Activated CD4-positive, alpha-beta memory T cell treated with anti-CD3 and anti-CD28 coated beads for 36 hours (primary cell): Measurements from ENCODE around the gene WDR37. TPM values are rescaled to one million over a fixed set of nuclear protein-coding genes. Genes with fewer than 3 reads are reported as not detected.
"Not testable (repeated sequence)": the region's sequence is repeated elsewhere in the genome, so short reads cannot be mapped to it uniquely, and the experiment has no call there.

ENCODE experiments used
- CTCF ChIA-PET: fragments of 350-600 bp; sonication (Branson Sonifier 250); formaldehyde crosslinking; loops from one replicate; lab custom pipeline; 2021; ENCODE audit warnings: antibody characterized with exemption, inconsistent platforms; lab: Charles Lee
- POLR2A ChIA-PET: fragments of 350-600 bp; sonication (Branson Sonifier 250); formaldehyde crosslinking; loops from one replicate; lab custom pipeline; 2021; ENCODE audit warnings: antibody characterized with exemption; lab: Charles Lee
- DNase-seq: peaks from one replicate; pipeline ENCODE4 v3.0.0-alpha.2; 2020
- H3K27ac Mint-ChIP-seq: one replicate; pipeline ENCODE4 v1.8.0; 2021; ENCODE audit warnings: mixed read lengths
- H3K27me3 Mint-ChIP-seq: one replicate; pipeline ENCODE4 v1.8.0; 2021; ENCODE audit warnings: mixed read lengths
- H3K36me3 Mint-ChIP-seq: one replicate; pipeline ENCODE4 v1.8.0; 2021; ENCODE audit warnings: mixed read lengths
- H3K4me1 Mint-ChIP-seq: one replicate; pipeline ENCODE4 v1.8.0; 2021; ENCODE audit warnings: low read depth, mixed read lengths
- H3K4me3 Mint-ChIP-seq: one replicate; pipeline ENCODE4 v1.8.0; 2021; ENCODE audit warnings: mild to moderate bottlenecking, mixed read lengths
- H3K9me3 Mint-ChIP-seq: one replicate; pipeline ENCODE4 v1.8.0; 2021; ENCODE audit warnings: mixed read lengths
- intact Hi-C: fragments of 100-400 bp; cut with micrococcal nuclease; formaldehyde crosslinking; loops from one replicate; pipeline ENCODE4 v1.15.1; 2023
- total RNA-seq, 2 experiments: library from RNA; stranded (reverse); gene quantifications; one replicate each; pipeline ENCODE4 v1.2.3, GENCODE V29; 2021

The WDR37 gene
- total RNA-seq, 2 experiments from 2014 or later = 18.1 to 19.4 TPM

DNA sequence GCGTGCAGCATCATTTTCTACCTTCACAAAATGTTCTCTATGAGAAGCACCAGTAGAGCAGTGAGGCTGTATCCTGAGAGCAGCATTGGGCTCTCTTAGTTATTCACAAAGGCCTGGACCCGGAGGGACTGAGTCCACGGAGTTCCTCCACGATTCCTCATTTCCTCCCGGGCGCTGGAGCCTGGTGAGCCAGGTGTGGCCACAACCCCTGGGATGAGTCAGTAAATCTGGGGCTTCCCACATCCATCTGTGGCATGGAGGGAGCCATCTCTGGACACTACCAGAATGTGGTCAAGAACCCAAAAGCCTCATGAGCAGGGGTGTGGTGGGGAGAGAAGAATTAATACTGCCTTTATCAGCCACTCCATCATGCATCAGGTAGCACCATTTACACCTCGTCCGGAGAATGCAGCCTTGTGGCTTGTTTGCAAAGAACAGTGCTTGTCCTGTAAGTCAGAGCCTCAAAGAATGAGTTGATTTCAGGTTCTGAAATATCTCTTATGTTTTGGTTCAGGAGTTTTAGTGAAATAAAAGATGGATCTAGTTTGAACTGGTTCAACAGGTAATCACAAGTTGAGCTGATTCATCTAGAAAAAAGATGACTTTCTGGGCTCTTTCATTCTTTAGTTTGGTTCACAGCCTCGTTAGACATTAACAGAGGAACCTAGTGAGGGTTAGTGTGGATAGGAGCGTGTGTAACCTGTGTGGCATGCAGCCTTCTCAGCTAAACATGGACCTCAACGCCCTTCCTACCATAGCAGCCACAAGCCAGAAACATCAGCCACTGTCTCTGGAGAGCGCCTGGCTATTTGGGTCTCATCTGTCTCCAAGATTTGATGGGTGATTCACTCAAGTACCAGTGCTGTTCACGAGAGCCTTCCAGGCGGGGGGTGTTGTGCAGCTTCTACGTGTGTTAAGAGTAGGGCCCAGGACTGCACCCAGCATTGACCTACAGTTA lies 95.2 kb downstream of the WDR37 start:
- CTCF ChIA-PET = no interaction called here
- POLR2A ChIA-PET = no interaction called here
- Mint-ChIP-seq H3K36me3 (peaks cover 3% of the 10 kb centered on the region), H3K4me3 (no peak overlapping the region), H3K27me3 (no peaks in the 10 kb centered on the region), H3K27ac (no peak overlapping the region), H3K9me3 (peaks cover 4% of the 10 kb centered on the region), H3K4me1 (peaks cover 4% of the 10 kb centered on the region)
- no peak for DNase-seq
- intact Hi-C loops = no loop called here

DNA sequence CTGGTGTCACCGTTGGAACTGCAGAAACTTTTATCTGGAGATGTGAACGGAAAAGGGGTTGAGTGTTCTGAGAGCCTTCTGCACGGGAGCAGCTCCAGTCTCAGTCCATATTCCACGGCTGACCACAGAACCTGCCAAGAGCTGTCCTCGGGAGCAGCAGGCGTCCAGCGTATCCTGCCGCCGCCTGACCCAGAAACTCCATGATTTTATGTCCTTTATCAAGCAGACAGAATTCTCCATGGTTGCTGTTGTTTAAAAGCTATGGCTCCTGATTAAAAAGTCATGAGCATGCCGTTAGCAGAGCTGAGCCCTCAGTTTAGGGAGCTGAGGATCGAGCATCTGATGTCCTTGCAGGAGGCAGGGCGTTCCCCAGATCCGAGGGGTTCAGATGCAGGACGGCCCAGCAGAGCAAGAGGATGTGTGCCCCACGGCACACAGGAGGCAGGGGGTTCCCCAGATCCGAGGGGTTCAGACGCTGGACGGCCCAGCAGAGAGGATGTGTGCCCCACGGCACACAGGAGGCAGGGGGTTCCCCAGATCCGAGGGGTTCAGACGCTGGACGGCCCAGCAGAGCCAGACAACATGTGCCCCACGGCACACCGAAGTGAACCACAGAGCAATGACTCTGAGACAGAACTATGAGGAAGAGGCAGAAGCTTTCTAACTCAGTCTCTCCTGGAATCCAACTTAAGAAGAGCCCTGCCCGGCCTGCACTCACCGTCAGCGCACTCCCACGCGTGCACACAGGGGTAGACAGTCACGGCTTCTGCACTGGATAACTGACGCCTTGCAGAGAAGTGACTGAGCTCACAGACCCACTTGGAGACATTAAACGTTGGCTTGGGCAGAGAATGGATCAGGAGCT lies 96.4 kb downstream of the WDR37 start:
- CTCF ChIA-PET = no interaction called here
- Mint-ChIP-seq H3K27me3 (no peaks in the 10 kb centered on the region), H3K4me1 (peaks cover 4% of the 10 kb centered on the region), H3K9me3 (no peaks in the 10 kb centered on the region), H3K36me3 (no peaks in the 10 kb centered on the region), H3K4me3 (no peak overlapping the region), H3K27ac (no peak overlapping the region)
- POLR2A ChIA-PET = no interaction called here
- intact Hi-C loops = no loop called here
- no peak for DNase-seq

DNA sequence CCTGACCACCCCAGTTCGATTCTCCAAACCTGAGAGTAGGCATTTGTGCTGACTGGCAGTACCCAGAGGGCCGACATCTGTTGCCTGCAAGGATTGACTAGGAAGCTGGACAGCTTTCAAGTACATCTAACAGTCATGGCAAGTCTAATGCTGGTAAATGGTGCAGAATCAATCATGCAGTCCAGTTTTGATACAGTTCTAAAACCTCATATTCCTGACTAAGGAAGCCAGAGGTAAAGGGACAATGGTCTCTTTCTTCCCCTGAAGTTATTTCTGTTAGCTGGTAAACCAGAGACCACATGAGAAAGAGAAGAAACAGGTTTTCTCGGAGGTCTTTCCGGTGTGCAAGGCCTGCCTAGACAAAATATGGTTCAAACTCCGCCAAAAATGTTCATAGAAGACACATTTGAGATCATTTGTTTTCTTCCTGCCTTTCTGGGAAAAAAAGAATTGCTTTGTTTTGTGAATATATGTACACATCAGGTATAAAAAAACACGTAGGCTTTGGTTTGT lies 97.1 kb downstream of the WDR37 start:
- no peak for DNase-seq
- ChIA-PET CTCF (no interaction called here), POLR2A (no interaction called here)
- H3K4me1 Mint-ChIP-seq = peaks cover 4% of the 10 kb centered on the region
- intact Hi-C loops = no loop called here
- no peaks in the 10 kb centered on the region for H3K27me3 Mint-ChIP-seq
- no peak overlapping the region for H3K27ac Mint-ChIP-seq
- H3K9me3 Mint-ChIP-seq = no peaks in the 10 kb centered on the region
- H3K36me3 Mint-ChIP-seq = no peaks in the 10 kb centered on the region
- no peak overlapping the region for H3K4me3 Mint-ChIP-seq

DNA sequence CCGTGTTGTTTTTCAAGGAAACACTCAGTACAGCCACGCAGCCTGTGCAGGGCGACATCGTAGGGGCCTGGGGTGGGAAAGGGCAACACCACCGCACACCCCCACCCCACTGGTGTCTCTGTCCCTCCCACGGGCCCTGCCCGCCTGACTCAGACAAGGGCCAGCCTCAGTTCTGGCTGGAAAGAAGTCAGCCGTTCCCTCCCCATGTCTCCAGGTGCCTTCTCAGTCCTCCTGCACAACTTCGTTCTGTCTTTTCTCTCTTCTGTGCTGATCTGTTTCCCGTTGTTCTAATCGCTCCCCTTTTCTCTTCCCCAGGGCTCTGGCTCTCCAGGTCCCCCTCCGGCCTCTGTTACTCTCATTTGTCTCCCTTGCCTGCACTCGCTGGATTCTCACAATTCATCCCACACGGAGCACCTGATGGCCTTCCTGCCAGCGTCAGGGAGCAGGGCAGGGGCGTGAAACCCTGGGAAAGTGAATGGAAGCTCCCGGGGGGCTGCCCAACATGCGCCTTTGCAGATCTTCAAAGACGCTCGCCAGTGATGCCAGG lies 97.7 kb downstream of the WDR37 start:
- H3K4me1 Mint-ChIP-seq = peaks cover 4% of the 10 kb centered on the region
- intact Hi-C loops = no loop called here
- ChIA-PET POLR2A (no interaction called here), CTCF (interaction anchor here (1.4 kb wide), 1 partner anchor 44 kb away, joined by 4 read pairs; no protein-coding TSS in a partner anchor)
- H3K36me3 Mint-ChIP-seq = no peaks in the 10 kb centered on the region
- DNase-seq = no peak
- H3K4me3 Mint-ChIP-seq = no peak overlapping the region
- H3K27ac Mint-ChIP-seq = no peak overlapping the region
- no peaks in the 10 kb centered on the region for H3K27me3 Mint-ChIP-seq
- H3K9me3 Mint-ChIP-seq = no peaks in the 10 kb centered on the region

DNA sequence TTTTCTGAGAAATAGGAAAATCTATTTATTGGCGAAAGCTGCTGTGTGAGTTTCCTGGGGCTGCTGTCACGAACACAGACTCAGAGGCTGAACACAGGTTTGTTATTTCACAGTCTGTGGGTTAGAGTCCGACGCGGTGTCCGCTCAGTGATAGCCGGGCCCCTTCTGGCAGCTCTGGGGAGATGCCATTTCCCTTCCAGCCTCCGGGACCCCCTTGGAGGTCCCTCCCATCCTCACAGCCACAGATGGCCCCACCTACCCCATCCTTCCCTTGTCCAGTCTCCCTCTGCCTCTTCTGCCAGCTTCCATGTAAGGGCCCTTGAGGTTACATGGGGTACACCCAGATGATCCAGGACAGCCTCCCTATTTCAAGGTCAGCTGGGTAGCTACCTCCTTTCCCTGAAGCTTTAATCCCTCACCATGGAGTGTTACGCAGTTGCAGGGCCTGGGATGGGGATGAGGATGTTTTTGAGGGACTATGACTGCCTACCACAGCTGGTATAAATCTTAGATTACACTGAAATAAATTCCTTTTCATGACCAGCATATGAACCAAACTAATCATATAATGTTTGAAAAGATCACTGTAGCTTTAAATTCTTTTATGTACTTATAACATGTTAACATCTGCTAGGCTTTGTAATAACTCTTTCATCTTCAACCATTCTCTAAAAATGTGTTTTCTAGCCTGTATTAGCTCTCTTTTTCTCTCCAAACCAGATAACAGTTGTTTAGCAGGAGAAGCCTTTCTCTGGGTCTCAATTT lies 98.5 kb downstream of the WDR37 start:
- intact Hi-C loops = no loop called here
- ChIA-PET CTCF (interaction anchor here (1.4 kb wide), 1 partner anchor 45 kb away, joined by 4 read pairs; no protein-coding TSS in a partner anchor), POLR2A (no interaction called here)
- Mint-ChIP-seq H3K27ac (no peak overlapping the region), H3K27me3 (no peaks in the 10 kb centered on the region), H3K9me3 (no peaks in the 10 kb centered on the region), H3K4me1 (peaks cover 3% of the 10 kb centered on the region), H3K4me3 (no peak overlapping the region), H3K36me3 (no peaks in the 10 kb centered on the region)
- DNase-seq = no peak

DNA sequence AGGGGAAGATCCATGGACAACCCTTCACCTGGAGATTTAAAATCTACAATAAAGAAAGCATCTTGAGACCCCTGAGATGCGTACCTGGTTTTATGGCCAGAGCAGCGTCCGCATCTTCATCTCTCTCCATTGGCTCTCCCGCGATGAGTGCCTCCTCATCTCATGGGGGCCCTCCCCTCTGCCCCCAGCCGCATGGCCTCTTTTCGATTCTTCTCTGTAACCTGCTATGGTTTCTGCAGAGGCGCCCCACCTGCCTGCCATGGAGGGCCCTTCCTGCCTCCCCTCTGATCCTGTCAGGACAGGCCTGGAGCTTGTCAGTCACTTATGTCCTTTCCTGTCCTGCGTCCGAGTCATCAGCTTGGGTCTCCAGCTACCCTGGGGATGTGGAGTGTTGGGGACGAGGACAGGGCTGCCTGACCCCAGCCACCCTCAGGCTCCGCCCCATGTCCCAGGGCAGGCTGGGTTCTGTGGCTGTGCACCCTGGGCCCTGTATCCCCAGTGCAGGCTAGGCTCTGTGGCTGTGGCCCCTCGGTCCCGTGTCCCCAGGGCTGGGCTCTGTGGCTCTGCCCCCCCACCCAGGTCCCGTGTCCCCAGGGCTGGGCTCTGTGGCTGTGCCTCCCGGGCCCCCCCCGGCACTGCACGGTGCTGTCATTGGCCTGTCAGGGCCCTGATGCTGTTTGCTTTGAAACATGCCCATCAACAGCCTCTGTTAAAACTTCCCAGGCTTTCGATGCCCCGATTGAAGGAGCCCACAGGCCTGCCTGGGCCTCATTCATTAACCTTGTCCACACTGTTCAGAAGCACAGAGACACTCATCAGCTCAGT lies 99.8 kb downstream of the WDR37 start:
- Mint-ChIP-seq H3K4me3 (no peak overlapping the region), H3K27me3 (no peaks in the 10 kb centered on the region), H3K27ac (no peak overlapping the region), H3K36me3 (no peaks in the 10 kb centered on the region), H3K9me3 (no peaks in the 10 kb centered on the region), H3K4me1 (no peaks in the 10 kb centered on the region)
- POLR2A ChIA-PET = no interaction called here
- DNase-seq = no peak
- intact Hi-C loops = no loop called here
- CTCF ChIA-PET = no interaction called here

DNA sequence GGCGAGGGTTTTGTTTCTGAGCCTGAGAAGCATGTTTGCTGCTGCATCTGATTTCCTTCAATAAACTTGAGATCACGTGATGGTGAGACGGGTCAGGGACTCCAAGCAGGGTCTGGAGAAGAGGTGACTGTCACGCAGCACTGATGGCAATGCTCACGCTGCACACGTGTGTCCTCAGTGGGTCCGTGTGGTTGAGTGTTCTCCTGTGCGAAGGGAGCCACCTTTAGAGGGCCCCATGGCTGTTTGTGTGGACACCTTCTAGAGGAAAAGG lies 100.4 kb downstream of the WDR37 start:
- no peak overlapping the region for H3K4me3 Mint-ChIP-seq
- no peaks in the 10 kb centered on the region for H3K4me1 Mint-ChIP-seq
- H3K27me3 Mint-ChIP-seq = no peaks in the 10 kb centered on the region
- intact Hi-C loops = no loop called here
- ChIA-PET CTCF (no interaction called here), POLR2A (no interaction called here)
- no peak for DNase-seq
- H3K36me3 Mint-ChIP-seq = no peaks in the 10 kb centered on the region
- no peak overlapping the region for H3K27ac Mint-ChIP-seq
- H3K9me3 Mint-ChIP-seq = no peaks in the 10 kb centered on the region

DNA sequence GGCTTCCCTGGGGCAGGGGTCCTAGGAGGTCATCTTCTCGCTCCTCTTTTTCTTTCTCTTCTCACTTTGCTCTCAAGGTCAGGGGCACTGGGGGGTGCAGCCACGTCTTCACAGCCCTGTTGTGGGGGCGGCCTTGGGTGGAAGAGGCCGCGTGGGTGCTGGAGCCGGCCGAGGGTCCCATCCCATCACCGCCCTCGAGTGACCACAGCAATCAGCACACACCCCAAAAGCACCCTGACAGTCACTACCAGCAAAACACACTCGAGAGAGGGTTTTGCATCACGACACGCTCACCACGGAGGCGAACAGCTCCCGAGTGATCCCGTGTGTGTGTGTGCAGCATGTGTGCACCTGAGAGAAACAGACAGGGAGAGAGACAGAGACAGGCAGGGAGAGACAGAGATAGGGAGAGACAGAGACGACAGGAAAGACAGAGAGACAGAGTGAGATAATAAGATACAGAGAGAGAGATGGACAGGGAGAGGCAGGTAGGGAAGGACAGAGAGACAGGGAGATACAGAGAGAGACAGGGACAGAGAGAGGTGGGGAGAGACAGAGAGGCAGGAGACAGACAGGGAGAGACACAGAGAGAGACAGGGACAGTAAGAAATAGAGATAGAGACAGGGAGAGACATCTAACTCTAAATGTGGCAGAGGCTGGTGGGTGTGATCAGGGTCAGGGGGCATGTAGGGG lies 100.9 kb downstream of the WDR37 start:
- Mint-ChIP-seq H3K4me3 (no peak overlapping the region), H3K4me1 (no peaks in the 10 kb centered on the region), H3K27ac (no peak overlapping the region), H3K9me3 (no peaks in the 10 kb centered on the region), H3K36me3 (no peaks in the 10 kb centered on the region), H3K27me3 (peaks cover 2% of the 10 kb centered on the region)
- POLR2A ChIA-PET = no interaction called here
- no peak for DNase-seq
- intact Hi-C loops = no loop called here
- CTCF ChIA-PET = no interaction called here

DNA sequence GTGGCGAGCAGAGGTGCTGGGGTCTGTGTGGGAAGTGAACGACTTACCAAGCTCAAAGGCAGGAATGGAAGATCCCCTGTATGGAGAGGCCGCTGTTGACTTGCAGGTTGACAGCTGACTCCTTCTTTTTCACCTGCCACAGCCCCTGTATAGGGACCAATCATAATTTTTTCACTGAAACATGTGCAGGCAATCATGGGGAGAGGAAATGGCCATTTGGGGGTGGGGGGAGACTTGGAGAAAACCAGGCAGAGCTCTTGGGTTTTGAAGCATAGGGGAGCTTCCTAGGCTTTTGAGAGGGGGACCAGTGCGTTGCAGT lies 101.4 kb downstream of the WDR37 start:
- CTCF ChIA-PET = no interaction called here
- H3K27ac Mint-ChIP-seq = no peak overlapping the region

DNA sequence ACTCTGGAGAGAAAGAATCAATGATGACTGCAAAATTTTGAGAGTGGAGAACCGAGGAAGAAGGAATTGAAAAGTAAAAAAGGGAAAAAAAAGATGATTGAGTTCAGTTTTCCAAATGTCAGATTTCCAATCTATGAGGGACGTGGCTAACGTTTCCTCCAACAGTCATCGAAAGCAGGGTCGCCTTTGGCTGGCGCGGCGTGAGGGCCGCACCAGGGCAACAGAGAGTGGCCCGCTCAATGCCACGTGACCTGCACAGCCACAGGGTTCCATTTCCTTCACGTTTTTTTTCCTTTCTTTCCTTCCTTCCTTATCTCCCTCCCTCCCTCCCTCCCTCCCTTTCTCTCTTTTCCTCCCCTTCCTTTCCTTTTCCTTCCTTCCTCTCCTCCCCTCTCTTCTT lies 101.9 kb downstream of the WDR37 start:
- Mint-ChIP-seq H3K4me1 (no peaks in the 10 kb centered on the region), H3K9me3 (no peaks in the 10 kb centered on the region), H3K27me3 (peaks cover 2% of the 10 kb centered on the region), H3K4me3 (no peak overlapping the region), H3K36me3 (no peaks in the 10 kb centered on the region), H3K27ac (no peak overlapping the region)
- ChIA-PET POLR2A (no interaction called here), CTCF (no interaction called here)
- no peak for DNase-seq
- intact Hi-C loops = no loop called here

More for the DNA sequence above, 101.4 kb downstream of the WDR37 start:
- H3K36me3 Mint-ChIP-seq = no peaks in the 10 kb centered on the region
- POLR2A ChIA-PET = no interaction called here
- no peaks in the 10 kb centered on the region for H3K9me3 Mint-ChIP-seq
- no peak for DNase-seq
- no peak overlapping the region for H3K4me3 Mint-ChIP-seq
- H3K27me3 Mint-ChIP-seq = peaks cover 2% of the 10 kb centered on the region
- intact Hi-C loops = no loop called here
- no peaks in the 10 kb centered on the region for H3K4me1 Mint-ChIP-seq

DNA sequence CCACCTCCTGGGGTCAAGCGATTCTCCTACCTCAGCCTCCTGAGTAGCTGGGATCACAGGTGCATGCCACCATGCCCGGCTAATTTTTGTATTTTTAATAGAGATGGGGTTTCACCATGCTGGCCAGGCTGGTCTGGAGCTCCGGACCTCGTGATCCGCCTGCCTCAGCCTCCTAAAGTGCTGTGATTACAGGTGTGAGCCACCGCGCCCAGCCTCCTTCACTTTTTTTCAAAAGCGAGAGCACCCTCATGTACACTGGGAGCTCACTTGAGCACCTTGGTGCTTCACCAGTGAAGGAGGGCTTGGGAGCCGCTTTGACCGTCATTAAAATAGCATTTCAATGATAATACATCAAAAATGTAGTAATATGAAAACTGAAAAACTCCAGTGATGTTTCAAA lies 102.4 kb downstream of the WDR37 start:
- H3K4me3 Mint-ChIP-seq, DNase-seq, H3K27ac Mint-ChIP-seq, CTCF ChIA-PET, H3K36me3 Mint-ChIP-seq, H3K9me3 Mint-ChIP-seq, intact Hi-C loops, H3K27me3 Mint-ChIP-seq, POLR2A ChIA-PET, H3K4me1 Mint-ChIP-seq: not testable (repeated sequence)
